Left renal cortex interstitium (tissue), 4 donors: ENCODE measurements around the gene KCTD16. TPM values are rescaled to one million over a fixed set of nuclear protein-coding genes. Genes with fewer than 3 reads are reported as not detected.

Source experiments
- DNase-seq, 4 donors: peaks; one replicate each; pipeline ENCODE4 v3.0.0-alpha.2; 2013; ENCODE audit warnings: low read depth in 4 of 4, low spot score in 2 of 4, missing footprints in 1 of 4
- polyA plus RNA-seq, 4 donors: library from polyadenylated mRNA; unstranded; fragments of 120-200 nt; gene quantifications; one replicate each; pipeline ENCODE4 v1.2.1, GENCODE V29; 2013; ENCODE audit not compliant: insufficient read length in 4 of 4

KCTD16 gene
- polyA plus RNA-seq = 1 to 10 TPM; 2.1 to 2.5 (median 2.2) TPM

- peak; percentile 89 to 94 (median 90) for DNase-seq
Observed at GRCh38 chr5:144170276-144171024, at the start of gene KCTD16, which contains the start of gene YIPF5. KCTD16 (plus strand) TSS chr5:144170873. YIPF5 (minus strand) TSS chr5:144170659; CDS start chr5:144169955, 704 bp downstream.

GRCh38 chr5:144121577-144121976 lies 49.1 kb upstream of the KCTD16 start:
- DNase-seq = no peak

GRCh38 chr5:144122081-144122480 lies 48.6 kb upstream of the KCTD16 start:
- no peak for DNase-seq

- no peak for DNase-seq
Observed at GRCh38 chr5:144122641-144123040, 48.0 kb upstream of the KCTD16 start.

- DNase-seq = no peak
Observed at GRCh38 chr5:144125163-144125726, 45.4 kb upstream of the KCTD16 start.

- DNase-seq = no peak
Observed at GRCh38 chr5:144126707-144127106, 44.0 kb upstream of the KCTD16 start.

- no peak for DNase-seq
Observed at GRCh38 chr5:144128844-144129243, 41.8 kb upstream of the KCTD16 start.

GRCh38 chr5:144130306-144130705 lies 40.4 kb upstream of the KCTD16 start:
- no peak for DNase-seq

- no peak for DNase-seq
Observed at GRCh38 chr5:144131261-144131660, 39.4 kb upstream of the KCTD16 start.

- DNase-seq = no peak
Observed at GRCh38 chr5:144133050-144133633, 37.5 kb upstream of the KCTD16 start.

- DNase-seq = no peak
Observed at GRCh38 chr5:144134194-144134826, 36.4 kb upstream of the KCTD16 start.

- DNase-seq = no peak
Observed at GRCh38 chr5:144135113-144135762, 35.4 kb upstream of the KCTD16 start.

- DNase-seq = no peak
Observed at GRCh38 chr5:144139586-144139985, 31.1 kb upstream of the KCTD16 start.

- no peak for DNase-seq
Observed at GRCh38 chr5:144141585-144141984, 29.1 kb upstream of the KCTD16 start.

GRCh38 chr5:144142139-144142823 lies 28.4 kb upstream of the KCTD16 start:
- no peak for DNase-seq

GRCh38 chr5:144142824-144143162 lies 27.9 kb upstream of the KCTD16 start:
- no peak for DNase-seq

- no peak for DNase-seq
Observed at GRCh38 chr5:144143625-144144024, 27.0 kb upstream of the KCTD16 start.

- DNase-seq = no peak
Observed at GRCh38 chr5:144144956-144145751, 25.5 kb upstream of the KCTD16 start.

GRCh38 chr5:144151026-144151425 lies 19.6 kb upstream of the KCTD16 start:
- DNase-seq = no peak

- DNase-seq = no peak
Observed at GRCh38 chr5:144156767-144157171, 13.9 kb upstream of the KCTD16 start.
